ENCODE data around the gene RASSF4.
A peak's percentile ranks its signal among the peaks of the same experiment; 100 is the strongest.

Gene RASSF4

GRCh38 chr10:44931621-44932516 is 27.7 kb upstream of the RASSF4 start:
- ChIA-PET CTCF (interaction anchor here (0.7 to 13.5 kb wide), 22 partner anchors 8 to 306 kb away, joined by 3 to 211 read pairs (median 7); partner anchors contain the start of genes DEPP1, RASSF4, TMEM72 and ZNF22), POLR2A (interaction anchor here (0.7 to 1.2 kb wide), 2 partner anchors 47 to 49 kb away, joined by 3 to 6 read pairs; partner anchors contain the start of gene DEPP1)
- TF ChIP-seq, protein P1, sequence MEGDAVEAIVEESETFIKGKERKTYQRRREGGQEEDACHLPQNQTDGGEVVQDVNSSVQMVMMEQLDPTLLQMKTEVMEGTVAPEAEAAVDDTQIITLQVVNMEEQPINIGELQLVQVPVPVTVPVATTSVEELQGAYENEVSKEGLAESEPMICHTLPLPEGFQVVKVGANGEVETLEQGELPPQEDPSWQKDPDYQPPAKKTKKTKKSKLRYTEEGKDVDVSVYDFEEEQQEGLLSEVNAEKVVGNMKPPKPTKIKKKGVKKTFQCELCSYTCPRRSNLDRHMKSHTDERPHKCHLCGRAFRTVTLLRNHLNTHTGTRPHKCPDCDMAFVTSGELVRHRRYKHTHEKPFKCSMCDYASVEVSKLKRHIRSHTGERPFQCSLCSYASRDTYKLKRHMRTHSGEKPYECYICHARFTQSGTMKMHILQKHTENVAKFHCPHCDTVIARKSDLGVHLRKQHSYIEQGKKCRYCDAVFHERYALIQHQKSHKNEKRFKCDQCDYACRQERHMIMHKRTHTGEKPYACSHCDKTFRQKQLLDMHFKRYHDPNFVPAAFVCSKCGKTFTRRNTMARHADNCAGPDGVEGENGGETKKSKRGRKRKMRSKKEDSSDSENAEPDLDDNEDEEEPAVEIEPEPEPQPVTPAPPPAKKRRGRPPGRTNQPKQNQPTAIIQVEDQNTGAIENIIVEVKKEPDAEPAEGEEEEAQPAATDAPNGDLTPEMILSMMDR (IDR thresholded peaks at IDR 0.05; ENCODE audit: control extremely low read depth, extremely low read depth, low read depth, missing control alignments) = no peak
- DNase-seq (ENCODE audit: extremely low spot score) = no peak

GRCh38 chr10:44932517-44933450 is 26.8 kb upstream of the RASSF4 start:
- POLR2A ChIA-PET = interaction anchor here (0.7 to 1.2 kb wide), 2 partner anchors 46 to 48 kb away, joined by 3 to 6 read pairs; partner anchors contain the start of gene DEPP1
- DNase-seq (ENCODE audit: extremely low spot score) = peak; percentile 86

GRCh38 chr10:44933451-44934321 is 25.9 kb upstream of the RASSF4 start:
- TF ChIP-seq, protein P1 (IDR thresholded peaks at IDR 0.05; ENCODE audit: control extremely low read depth, extremely low read depth, low read depth, missing control alignments) = no peak
- ChIA-PET POLR2A (interaction anchor here (1.2 kb wide), 1 partner anchor 45 kb away, joined by 6 read pairs; the partner anchor contains the start of gene DEPP1), CTCF (interaction anchor here (0.7 to 13.5 kb wide), 21 partner anchors 8 to 74 kb away, joined by 3 to 211 read pairs (median 8); partner anchors contain the start of genes DEPP1, RASSF4, TMEM72 and ZNF22)
- no peak for DNase-seq (ENCODE audit: extremely low spot score)

More at GRCh38 chr10:44932517-44933450, 26.8 kb upstream of the RASSF4 start:
- TF ChIP-seq, protein P1 (IDR thresholded peaks at IDR 0.05; ENCODE audit: control extremely low read depth, extremely low read depth, low read depth, missing control alignments) = peak; percentile 97
- CTCF ChIA-PET = interaction anchor here (0.7 to 13.5 kb wide), 22 partner anchors 9 to 305 kb away, joined by 3 to 211 read pairs (median 7); partner anchors contain the start of genes DEPP1, RASSF4, TMEM72 and ZNF22

- TF ChIP-seq, protein P1 (IDR thresholded peaks at IDR 0.05; ENCODE audit: control extremely low read depth, extremely low read depth, low read depth, missing control alignments) = no peak
- no peak for DNase-seq (ENCODE audit: extremely low spot score)
- ChIA-PET POLR2A (no interaction called here), CTCF (interaction anchor here (0.8 to 13.5 kb wide), 8 partner anchors 9 to 73 kb away, joined by 3 to 211 read pairs (median 20); partner anchors contain the start of genes DEPP1 and RASSF4)
Observed at GRCh38 chr10:44934416-44935200, 25.0 kb upstream of the RASSF4 start.

DNA sequence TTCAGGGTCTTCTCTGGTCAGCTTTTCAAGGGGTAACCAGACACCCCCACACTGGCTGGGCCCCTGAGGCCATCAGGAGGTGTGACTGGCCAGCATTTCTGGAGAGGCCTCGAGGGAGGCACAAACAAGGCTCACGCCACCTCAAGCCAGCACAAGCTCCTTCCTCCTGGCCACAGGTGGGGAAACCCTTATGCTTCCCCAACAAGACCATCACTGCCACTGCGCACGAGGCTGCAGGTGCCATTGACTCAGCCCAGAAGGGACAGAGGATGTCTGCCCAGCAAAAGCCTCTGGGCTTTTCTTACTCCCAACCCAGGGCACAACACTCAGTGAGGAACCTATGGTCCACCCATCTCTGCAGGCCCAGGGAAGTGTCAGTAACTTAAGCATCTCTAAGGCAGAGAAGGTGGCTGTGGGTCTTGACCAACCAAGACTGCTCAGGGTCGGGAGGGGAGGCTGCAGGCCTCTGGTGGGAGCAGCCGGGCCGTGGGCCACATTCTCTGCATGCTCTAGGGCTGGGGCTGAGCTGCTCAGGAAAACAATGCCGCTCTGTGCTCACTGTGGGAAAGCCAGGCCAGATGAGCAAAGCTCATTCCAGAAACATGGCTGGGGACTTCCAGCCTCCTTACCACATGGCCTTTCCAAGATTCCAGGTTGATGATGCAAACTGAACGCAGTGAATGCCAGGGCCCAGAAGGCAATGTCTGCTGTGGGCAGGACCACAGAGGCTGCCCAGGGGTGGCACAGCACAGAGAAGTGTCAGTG is 24.2 kb upstream of the RASSF4 start:
- ChIA-PET POLR2A (no interaction called here), CTCF (interaction anchor here (0.8 to 13.5 kb wide), 7 partner anchors 10 to 72 kb away, joined by 3 to 211 read pairs (median 7); partner anchors contain the start of genes DEPP1 and RASSF4)

More for the DNA sequence above, 24.2 kb upstream of the RASSF4 start:
- TF ChIP-seq, protein P1 (IDR thresholded peaks at IDR 0.05; ENCODE audit: control extremely low read depth, extremely low read depth, low read depth, missing control alignments) = no peak
- DNase-seq (ENCODE audit: extremely low spot score) = no peak

Data from GM10248 (cell line).